SK-N-SH treated with all-trans-retinoic acid at 6 μM for 48 hours (cell line): ENCODE results near the gene TTC3.
"Not testable (repeated sequence)": the region's sequence is repeated elsewhere in the genome, so short reads cannot be mapped to it uniquely, and the experiment has no call there.

Source experiments
- ATAC-seq: fragments of 200-7000 bp; cut with Tn5 transposase; 3 replicates; pipeline ENCODE4 v1.9.1; 2020; ENCODE audit warnings: mild to moderate bottlenecking, moderate library complexity
- ARNTL ChIP-seq: fragments of 450-650 bp; formaldehyde crosslinking; IDR thresholded peaks from 2 replicates; pipeline ENCODE4 v1.5.0; 2020; ENCODE audit warnings: low read depth, mild to moderate bottlenecking, moderate library complexity, borderline replicate concordance
- BACH2 ChIP-seq: fragments of 250-450 bp; sonication (Bioruptor Pico); IDR thresholded peaks from 2 replicates; pipeline ENCODE4 v1.9.0; 2021; ENCODE audit warnings: mild to moderate bottlenecking, borderline replicate concordance
- CSDC2 ChIP-seq: fragments of 250-450 bp; sonication (Bioruptor Pico); IDR thresholded peaks from 2 replicates; pipeline ENCODE4 v1.5.0; 2020; ENCODE audit warnings: mild to moderate bottlenecking, moderate library complexity
- ESRRG ChIP-seq: fragments of 250-450 bp; sonication (Bioruptor Pico); IDR thresholded peaks from 2 replicates; pipeline ENCODE4 v1.6.1; 2021; ENCODE audit warnings: mild to moderate bottlenecking
- GLIS3 ChIP-seq: fragments of 250-450 bp; sonication (Bioruptor Pico); IDR thresholded peaks from 2 replicates; pipeline ENCODE4 v1.5.0; 2020; ENCODE audit warnings: mild to moderate bottlenecking, moderate library complexity
- ISL1 ChIP-seq: fragments of 250-450 bp; sonication (Bioruptor Pico); IDR thresholded peaks from 2 replicates; pipeline ENCODE4 v2.1.2; 2022; ENCODE audit warnings: mild to moderate bottlenecking, moderate library complexity
- OSR1 ChIP-seq: fragments of 250-450 bp; sonication (Bioruptor Pico); IDR thresholded peaks from 2 replicates; pipeline ENCODE4 v1.8.0; 2022; ENCODE audit warnings: moderate library complexity, mild to moderate bottlenecking, inconsistent platforms
- PATZ1 ChIP-seq: fragments of 250-450 bp; sonication (Bioruptor Pico); IDR thresholded peaks from 2 replicates; pipeline ENCODE4 v1.8.0; 2020; ENCODE audit warnings: mild to moderate bottlenecking, moderate library complexity, borderline replicate concordance
- POU6F1 ChIP-seq: fragments of 250-450 bp; sonication (Bioruptor Pico); IDR thresholded peaks from 2 replicates; pipeline ENCODE4 v1.8.0; 2021; ENCODE audit warnings: low read depth, mild to moderate bottlenecking, moderate library complexity, borderline replicate concordance
- PPARA ChIP-seq: fragments of 250-450 bp; sonication (Bioruptor Pico); IDR thresholded peaks from 2 replicates; pipeline ENCODE4 v1.5.0; 2020; ENCODE audit warnings: mild to moderate bottlenecking, borderline replicate concordance
- RARB ChIP-seq: fragments of 250-450 bp; sonication (Bioruptor Pico); IDR thresholded peaks from 2 replicates; pipeline ENCODE4 v1.8.0; 2021; ENCODE audit warnings: mild to moderate bottlenecking, moderate library complexity
- SNAI2 ChIP-seq: fragments of 250-450 bp; sonication (Bioruptor Pico); IDR thresholded peaks from 2 replicates; pipeline ENCODE4 v1.5.0; 2020; ENCODE audit warnings: mild to moderate bottlenecking, moderate library complexity
- TCF4 ChIP-seq: fragments of 250-450 bp; sonication (Bioruptor Pico); IDR thresholded peaks from 2 replicates; pipeline ENCODE4 v1.8.0; 2021; ENCODE audit warnings: mild to moderate bottlenecking, moderate library complexity, borderline replicate concordance
- TOX ChIP-seq: fragments of 250-450 bp; sonication (Bioruptor Pico); IDR thresholded peaks from 2 replicates; pipeline ENCODE4 v1.8.0; 2021; ENCODE audit warnings: mild to moderate bottlenecking, moderate library complexity, borderline replicate concordance
- ZC3H10 ChIP-seq: fragments of 250-450 bp; sonication (Bioruptor Pico); IDR thresholded peaks from 2 replicates; pipeline ENCODE4 v1.5.1; 2021; ENCODE audit warnings: mild to moderate bottlenecking, moderate library complexity
- ZFP3 ChIP-seq: fragments of 250-450 bp; sonication (Bioruptor Pico); IDR thresholded peaks from 2 replicates; pipeline ENCODE4 v1.5.0; 2020; ENCODE audit warnings: mild to moderate bottlenecking, moderate library complexity
- ZFP30 ChIP-seq: fragments of 450-650 bp; formaldehyde crosslinking; IDR thresholded peaks from 2 replicates; pipeline ENCODE4 v1.5.0; 2022; ENCODE audit warnings: mild to moderate bottlenecking, moderate library complexity
- ZNF565 ChIP-seq: fragments of 450-650 bp; formaldehyde crosslinking; conservative IDR thresholded peaks from 2 replicates; pipeline ENCODE4 v1.5.0; 2020; ENCODE audit warnings: low read depth, mild to moderate bottlenecking, moderate library complexity
- ZNF70 ChIP-seq: fragments of 450-650 bp; formaldehyde crosslinking; IDR thresholded peaks from 2 replicates; pipeline ENCODE4 v1.5.0; 2020; ENCODE audit warnings: mild to moderate bottlenecking, moderate library complexity
- ZNF8 ChIP-seq: fragments of 450-650 bp; formaldehyde crosslinking; IDR thresholded peaks from 2 replicates; pipeline ENCODE4 v1.5.0; 2020; ENCODE audit warnings: mild to moderate bottlenecking, moderate library complexity

TTC3 gene

GRCh38 chr21:37101384-37101783 lies 28.3 kb downstream of the TTC3 start:
- no peak for TF ChIP-seq ZNF70 (CRISPR knock-in tag)
- no peak for TF ChIP-seq BACH2 (CRISPR knock-in tag)
- no peak for TF ChIP-seq ZFP30
- TF ChIP-seq PPARA (CRISPR knock-in tag): no peak
- ATAC-seq: no peak

GRCh38 chr21:37102746-37103145 lies 29.7 kb downstream of the TTC3 start:
- ATAC-seq: not testable (repeated sequence)

GRCh38 chr21:37106998-37107397 lies 33.9 kb downstream of the TTC3 start:
- no peak for ATAC-seq
- no peak for TF ChIP-seq BACH2 (CRISPR knock-in tag)
- TF ChIP-seq POU6F1 (CRISPR knock-in tag): no peak
- no peak for TF ChIP-seq ARNTL
- no peak for TF ChIP-seq OSR1 (CRISPR knock-in tag)
- TF ChIP-seq ZNF70 (CRISPR knock-in tag): no peak
- no peak for TF ChIP-seq ZFP3
- no peak for TF ChIP-seq RARB (CRISPR knock-in tag)
- no peak for TF ChIP-seq ZNF8 (CRISPR knock-in tag)
- no peak for TF ChIP-seq ZNF565 (CRISPR knock-in tag)
- no peak for TF ChIP-seq PATZ1
- TF ChIP-seq ZC3H10 (CRISPR knock-in tag): no peak
- TF ChIP-seq ZFP30: no peak
- TF ChIP-seq SNAI2: no peak
- no peak for TF ChIP-seq TCF4 (CRISPR knock-in tag)
- no peak for TF ChIP-seq GLIS3 (CRISPR knock-in tag)
- TF ChIP-seq TOX (CRISPR knock-in tag): no peak
- TF ChIP-seq CSDC2 (CRISPR knock-in tag): no peak
- no peak for TF ChIP-seq ISL1 (CRISPR knock-in tag)
- no peak for TF ChIP-seq ESRRG

GRCh38 chr21:37111029-37111428 lies 38.0 kb downstream of the TTC3 start:
- ATAC-seq: not testable (repeated sequence)

GRCh38 chr21:37114301-37114700 lies 41.2 kb downstream of the TTC3 start:
- not testable (repeated sequence) for ATAC-seq

GRCh38 chr21:37116459-37116858 lies 43.4 kb downstream of the TTC3 start:
- not testable (repeated sequence) for ATAC-seq

- ATAC-seq: no peak
- no peak for TF ChIP-seq SNAI2
- no peak for TF ChIP-seq POU6F1 (CRISPR knock-in tag)
- TF ChIP-seq ZNF70 (CRISPR knock-in tag): no peak
- no peak for TF ChIP-seq ISL1 (CRISPR knock-in tag)
- no peak for TF ChIP-seq ZNF565 (CRISPR knock-in tag)
- TF ChIP-seq TOX (CRISPR knock-in tag): no peak
- TF ChIP-seq BACH2 (CRISPR knock-in tag): no peak
- TF ChIP-seq OSR1 (CRISPR knock-in tag): no peak
- no peak for TF ChIP-seq ZC3H10 (CRISPR knock-in tag)
Measured at GRCh38 chr21:37117204-37117603, 44.1 kb downstream of the TTC3 start.
